H1 (cell line): ENCODE results near the gene XNDC1N. TPM values are rescaled to one million over a fixed set of nuclear protein-coding genes. Genes with fewer than 3 reads are reported as not detected.

Source experiments
- CTCF ChIA-PET: fragments of 300-600 bp; sonication (Branson Sonifier 250); formaldehyde crosslinking; loops from one replicate; lab custom pipeline; 2021; ENCODE audit not compliant: partially characterized antibody; lab: Charles Lee
- POLR2A ChIA-PET: fragments of 300-600 bp; sonication (Branson Sonifier 250); formaldehyde crosslinking; loops from one replicate; lab custom pipeline; 2021; ENCODE audit warnings: inconsistent platforms; ENCODE audit not compliant: partially characterized antibody; lab: Charles Lee
- DNase-seq, 2 experiments: peaks; one replicate each; pipeline versions ENCODE4 v3.0.0 to v3.0.0-alpha.2; 2010 to 2022; ENCODE audit warnings: low spot score in 2 of 2, low read depth in 1 of 2, mixed read lengths in 1 of 2
- FAIRE-seq: peaks from 2 replicates; lab custom pipeline; 2011; peaks lifted over from hg19 to GRCh38; lab: Jason Lieb, UNC
- H2AFZ ChIP-seq: 2 replicates; pipeline ENCODE4 v1.8.1; 2012; ENCODE audit warnings: low read length, inconsistent platforms
- H2AK5ac ChIP-seq: 2 replicates; pipeline ENCODE4 v1.6.1; 2013; ENCODE audit warnings: low read depth, low read length
- H2BK120ac ChIP-seq: replicated peaks from 2 replicates; pipeline ENCODE3; 2013; ENCODE audit warnings: low read depth, low read length, inconsistent platforms
- H2BK12ac ChIP-seq: 2 replicates; pipeline ENCODE4 v1.6.1; 2013; ENCODE audit warnings: low read depth, low read length
- H2BK15ac ChIP-seq: 2 replicates; pipeline ENCODE4 v1.6.1; 2013; ENCODE audit warnings: low read length
- H2BK20ac ChIP-seq: 2 replicates; pipeline ENCODE4 v1.6.1; 2013; ENCODE audit warnings: low read length
- H2BK5ac ChIP-seq: 2 replicates; pipeline ENCODE4 v1.6.1; 2013; ENCODE audit warnings: low read depth, low read length
- H3K14ac ChIP-seq: 2 replicates; pipeline ENCODE4 v1.6.1; 2013; ENCODE audit warnings: inconsistent platforms; ENCODE audit not compliant: insufficient read length
- H3K18ac ChIP-seq: 2 replicates; pipeline ENCODE4 v1.6.1; 2013; ENCODE audit warnings: low read length; ENCODE audit errors: extremely low read depth
- H3K23ac ChIP-seq: 2 replicates; pipeline ENCODE4 v1.6.1; 2013; ENCODE audit warnings: inconsistent platforms; ENCODE audit not compliant: insufficient read length
- H3K23me2 ChIP-seq: 2 replicates; pipeline ENCODE4 v1.6.1; 2013; ENCODE audit warnings: low read depth, low read length
- H3K27ac ChIP-seq: 2 replicates; pipeline ENCODE4 v1.6.1; 2011; ENCODE audit warnings: low read depth, low read length, inconsistent platforms
- H3K27me3 ChIP-seq, 4 experiments: replicated peaks in 1 of 4; 1 replicate in 1 of 4; 2 replicates in 3 of 4; pipeline versions ENCODE4 v1.6.1 to v1.8.1; 2011 to 2013; ENCODE audit warnings: low read length in 3 of 4, mild to moderate bottlenecking in 3 of 4, inconsistent platforms in 2 of 4, mixed read lengths in 2 of 4, moderate library complexity in 1 of 4; ENCODE audit not compliant: control insufficient read depth in 3 of 4, insufficient read depth in 3 of 4; ENCODE audit errors: extremely low read depth in 1 of 4
- H3K36me3 ChIP-seq, 4 experiments: 2 replicates each; pipeline versions ENCODE4 v1.6.1 to v1.8.1; 2011 to 2013; ENCODE audit warnings: mild to moderate bottlenecking in 4 of 4, low read length in 3 of 4, moderate library complexity in 2 of 4, control low read depth in 1 of 4, inconsistent platforms in 1 of 4; ENCODE audit not compliant: insufficient read depth in 4 of 4, control insufficient read depth in 2 of 4
- H3K4ac ChIP-seq: replicated peaks from 2 replicates; pipeline ENCODE3; 2013; ENCODE audit warnings: low read length, low read depth, mixed read lengths, inconsistent platforms; ENCODE audit not compliant: insufficient read length
- H3K4me1 ChIP-seq, 4 experiments: replicated peaks in 1 of 4; 1 replicate in 1 of 4; 2 replicates in 3 of 4; pipeline versions ENCODE4 v1.6.1 to v1.8.1; 2011 to 2013; ENCODE audit warnings: low read length in 3 of 4, inconsistent platforms in 2 of 4, mixed read lengths in 1 of 4; ENCODE audit not compliant: insufficient read depth in 4 of 4, control insufficient read depth in 3 of 4
- H3K4me2 ChIP-seq, 2 experiments: 2 replicates each; pipeline versions ENCODE4 v1.6.1 to v1.8.1; 2011 to 2013; ENCODE audit warnings: low read depth in 2 of 2, low read length in 2 of 2, control low read depth in 1 of 2, inconsistent platforms in 1 of 2, mild to moderate bottlenecking in 1 of 2; ENCODE audit not compliant: insufficient read depth in 1 of 2
- H3K4me3 ChIP-seq, 4 experiments: fragments of 200-600, 300-600 bp in 1 of 4; sonication (generic), shearing (Covaris generic), sonication (Bioruptor Twin) in 1 of 4; 2 replicates each; pipeline versions ENCODE4 v1.5.1 to v1.8.1; 2011 to 2016; ENCODE audit warnings: low read length in 4 of 4, low read depth in 3 of 4, control low read depth in 2 of 4, inconsistent platforms in 2 of 4, mild to moderate bottlenecking in 2 of 4, mixed read lengths in 1 of 4, moderate library complexity in 1 of 4; ENCODE audit not compliant: insufficient read depth in 2 of 4; ENCODE audit errors: extremely low read depth in 1 of 4
- H3K56ac ChIP-seq: replicated peaks from 2 replicates; pipeline ENCODE3; 2013; ENCODE audit warnings: low read depth, mild to moderate bottlenecking, mixed read lengths, low read length, inconsistent platforms; ENCODE audit not compliant: insufficient read length
- H3K79me1 ChIP-seq: 2 replicates; pipeline ENCODE4 v1.6.1; 2013; ENCODE audit warnings: low read depth, low read length, control low read depth
- H3K79me2 ChIP-seq, 2 experiments: 2 replicates each; pipeline versions ENCODE4 v1.6.1 to v1.8.1; 2012 to 2013; ENCODE audit warnings: low read length in 2 of 2, mild to moderate bottlenecking in 2 of 2, inconsistent platforms in 1 of 2; ENCODE audit not compliant: insufficient read depth in 2 of 2, control insufficient read depth in 1 of 2
- H3K9ac ChIP-seq, 4 experiments: replicated peaks in 1 of 4; 1 replicate in 1 of 4; 2 replicates in 3 of 4; pipeline versions ENCODE4 v1.6.1 to v1.8.1; 2011 to 2013; ENCODE audit warnings: low read depth in 3 of 4, low read length in 3 of 4, control low read depth in 2 of 4, mild to moderate bottlenecking in 2 of 4, moderate library complexity in 2 of 4, inconsistent platforms in 1 of 4; ENCODE audit errors: extremely low read depth in 1 of 4
- H3K9me3 ChIP-seq, 2 experiments: 2 replicates each; pipeline versions ENCODE4 v1.6.1 to v1.8.1; 2012 to 2013; ENCODE audit warnings: mild to moderate bottlenecking in 2 of 2, moderate library complexity in 2 of 2, control low read depth in 1 of 2, inconsistent platforms in 1 of 2, low read depth in 1 of 2, low read length in 1 of 2, mixed read lengths in 1 of 2; ENCODE audit not compliant: insufficient read depth in 2 of 2
- H4K20me1 ChIP-seq, 2 experiments: replicated peaks in 1 of 2; 2 replicates each; pipeline versions ENCODE3 to v1.8.1; 2011 to 2013; ENCODE audit warnings: inconsistent platforms in 2 of 2, low read length in 2 of 2, mild to moderate bottlenecking in 1 of 2; ENCODE audit not compliant: insufficient read depth in 2 of 2, control insufficient read depth in 1 of 2
- H4K5ac ChIP-seq: 2 replicates; pipeline ENCODE4 v1.6.1; 2013; ENCODE audit warnings: low read length, low read depth, mixed read lengths, inconsistent platforms; ENCODE audit not compliant: insufficient read length
- H4K8ac ChIP-seq: 2 replicates; pipeline ENCODE4 v1.8.0; 2013; ENCODE audit warnings: mild to moderate bottlenecking, moderate library complexity, low read length, inconsistent platforms; ENCODE audit not compliant: insufficient read depth; ENCODE audit errors: extremely low read depth
- H4K91ac ChIP-seq: replicated peaks from 2 replicates; pipeline ENCODE3; 2013; ENCODE audit warnings: low read length, mixed read lengths, inconsistent platforms; ENCODE audit not compliant: insufficient read length
- BCL11A ChIP-seq, 2 experiments: IDR thresholded peaks; one replicate each; pipeline ENCODE4 v1.6.1; 2011; ENCODE audit warnings: low read depth in 2 of 2, low read length in 2 of 2, mild to moderate bottlenecking in 2 of 2
- CHD1 ChIP-seq: IDR thresholded peaks from 2 replicates; pipeline ENCODE4 v1.6.1; 2012; ENCODE audit warnings: low read depth, low read length, improper control_type of control experiment
- FOSL1 ChIP-seq: IDR thresholded peaks from 2 replicates; pipeline ENCODE4 v1.6.1; 2011; ENCODE audit warnings: mild to moderate bottlenecking, low read depth, low read length, moderate library complexity; ENCODE audit not compliant: insufficient read depth
- POLR2A ChIP-seq, 2 experiments: IDR thresholded peaks; 1 replicate in 1 of 2; 2 replicates in 1 of 2; pipeline ENCODE4 v1.6.1; 2011; ENCODE audit warnings: low read depth in 2 of 2, low read length in 2 of 2, mild to moderate bottlenecking in 2 of 2; ENCODE audit errors: control extremely low read depth in 1 of 2
- RAD21 ChIP-seq, 2 experiments: IDR thresholded peaks in 1 of 2; conservative IDR thresholded peaks in 1 of 2; 2 replicates each; pipeline ENCODE4 v1.6.1; 2011; ENCODE audit warnings: low read depth in 2 of 2, low read length in 2 of 2, improper control_type of control experiment in 1 of 2, inconsistent platforms in 1 of 2, mild to moderate bottlenecking in 1 of 2, moderate library complexity in 1 of 2
- RFX5 ChIP-seq: IDR thresholded peaks from 2 replicates; pipeline ENCODE4 v1.6.1; 2011; ENCODE audit warnings: low read depth, low read length, improper control_type of control experiment, borderline replicate concordance
- RNF2 ChIP-seq: fragments of 200-900, 300-1000 bp; sonication (generic); IDR thresholded peaks from 2 replicates; pipeline ENCODE4 v1.7.1; 2016; ENCODE audit warnings: borderline replicate concordance, low read depth, mild to moderate bottlenecking, antibody characterized with exemption, low read length; ENCODE audit not compliant: poor library complexity, severe bottlenecking; ENCODE audit errors: missing control alignments
- SP1 ChIP-seq: IDR thresholded peaks from 2 replicates; pipeline ENCODE4 v1.6.1; 2011; ENCODE audit warnings: low read depth, low read length
- SRF ChIP-seq: IDR thresholded peaks from 2 replicates; pipeline ENCODE4 v1.6.1; 2011; ENCODE audit warnings: mild to moderate bottlenecking, low read depth, low read length, moderate library complexity
- TCF12 ChIP-seq: IDR thresholded peaks from 2 replicates; pipeline ENCODE4 v1.6.1; 2011; ENCODE audit warnings: low read depth, mild to moderate bottlenecking, low read length
- YY1 ChIP-seq: IDR thresholded peaks from 2 replicates; pipeline ENCODE4 v1.6.1; 2011; ENCODE audit warnings: low read depth, mild to moderate bottlenecking, low read length
- ZNF274 ChIP-seq: IDR thresholded peaks from 2 replicates; pipeline ENCODE4 v1.7.0; 2012; ENCODE audit warnings: low read length, borderline replicate concordance; ENCODE audit errors: extremely low read depth
- WGBS, 2 experiments: shearing (Covaris generic) in 1 of 2; methylation state at CpG; one replicate each; pipeline versions ENCODE4 v1.1.6 to v1.1.7; 2013 to 2015; ENCODE audit warnings: low lambda C conversion rate in 2 of 2, mixed read lengths in 2 of 2, inconsistent platforms in 1 of 2, low coverage in 1 of 2, missing lambda C conversion rate in 1 of 2; ENCODE audit not compliant: insufficient replicate concordance in 2 of 2, insufficient coverage in 1 of 2, insufficient read length in 1 of 2; ENCODE audit errors: extremely low coverage in 1 of 2, missing lambda C conversion rate in 1 of 2; 5-methylcytosine and 5-hydroxymethylcytosine counted together
- polyA plus RNA-seq, 7 experiments: library from polyadenylated mRNA; depleted of rRNA in 3 of 7; stranded (reverse) in 5 of 7; unstranded in 2 of 7; fragments of >200 nt in 5 of 7; fragments of 200-250 nt in 2 of 7; gene quantifications; 1 replicate in 5 of 7; 2 replicates in 1 of 7; 4 replicates in 1 of 7; pipeline versions ENCODE4 v1.2.1 to v1.2.3, GENCODE V29; 2011 to 2013; ENCODE audit warnings: missing spikeins in 2 of 7, mixed read lengths in 2 of 7
- total RNA-seq: library from RNA; stranded (reverse); fragmentation: NEBNext Ultra II Directional; extraction: Animal tissue kit (Norgen Biotek cat#: 25700); gene quantifications from 2 replicates; pipeline ENCODE4 v1.2.1, GENCODE V29; 2021
- TF ChIP-seq, protein P1 (sequence below): IDR thresholded peaks from 2 replicates; pipeline ENCODE4 v1.6.1; 2012; ENCODE audit warnings: inconsistent platforms

The XNDC1N gene
- total and polyA plus RNA-seq, 2 of the 8 experiments (the other 6 are each of a cell fraction or from before 2014, with no cell fraction given), result 5.8 to 7.5 TPM

DNA sequence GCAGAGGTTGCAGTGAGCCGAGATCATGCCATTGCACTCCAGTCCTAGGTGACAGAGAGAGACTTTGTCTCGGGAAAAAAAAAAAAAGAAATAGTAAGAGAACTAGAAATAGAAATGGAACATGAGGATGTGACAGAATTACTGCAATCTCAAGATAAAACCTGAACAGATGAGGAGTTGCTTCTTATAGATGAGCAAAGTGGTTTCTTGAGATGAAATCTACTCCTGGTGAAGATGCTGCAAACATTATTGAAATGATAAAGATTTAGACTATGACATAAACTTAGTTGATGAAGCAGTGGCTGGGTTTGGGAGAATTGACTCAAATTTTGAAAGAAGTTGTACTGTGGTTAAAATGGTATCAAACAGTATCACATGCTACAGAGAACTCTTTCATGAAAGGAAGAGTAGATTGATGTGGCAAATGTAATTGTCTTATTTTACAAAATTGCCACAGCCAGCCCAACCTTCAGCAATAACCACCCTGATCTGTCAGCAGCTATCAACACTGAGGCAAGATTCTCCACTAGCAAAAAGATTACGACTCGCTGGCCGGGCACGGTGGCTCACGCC lies 13.7 kb downstream of the XNDC1N start:
- no peak overlapping the region for H2BK20ac ChIP-seq
- ChIA-PET POLR2A (no interaction called here), CTCF (interaction anchor here (1.2 kb wide), 1 partner anchor 13 kb away, joined by 4 read pairs; no protein-coding TSS in a partner anchor)
- peaks cover 0 to 35% (median 21%) of the 10 kb centered on the region in 4 experiments; a peak in 6 of 8 replicates for H3K36me3 ChIP-seq
- no peak overlapping the region for H2AFZ ChIP-seq
- H3K23ac ChIP-seq, result no peak overlapping the region
- no peak overlapping the region for H3K18ac ChIP-seq
- no peak overlapping the region for H3K27ac ChIP-seq
- H3K4me1 ChIP-seq, result no peaks in the 10 kb centered on the region
- no peak overlapping the region for H2BK12ac ChIP-seq
- H3K79me1 ChIP-seq, result no peaks in the 10 kb centered on the region
- no peaks in the 10 kb centered on the region for H3K79me2 ChIP-seq
- 91% methylated on average over 6 of the region's 7 CpGs; no CpG with 5 or more reads in 1 of the 2 experiments for WGBS, 2 experiments
- H4K91ac ChIP-seq, result no peak overlapping the region
- H3K14ac ChIP-seq, result no peak overlapping the region
- H3K27me3 ChIP-seq, result no peaks in the 10 kb centered on the region
- H3K23me2 ChIP-seq, result no peaks in the 10 kb centered on the region; the same call in 1 of the 2 replicates
- H4K8ac ChIP-seq, result no peak overlapping the region
- H3K4me3 ChIP-seq, result no peak overlapping the region
- no peak overlapping the region for H2BK120ac ChIP-seq
- no peak overlapping the region for H2BK5ac ChIP-seq
- peaks cover 0 to 2% of the 10 kb centered on the region in 2 experiments for H4K20me1 ChIP-seq
- no peaks in the 10 kb centered on the region for H3K9me3 ChIP-seq
- no peak overlapping the region for H4K5ac ChIP-seq
- no peak for FAIRE-seq
- H2AK5ac ChIP-seq, result no peak overlapping the region
- H3K4ac ChIP-seq, result no peak overlapping the region
- no peak for DNase-seq
- H3K9ac ChIP-seq, result no peak overlapping the region
- H3K4me2 ChIP-seq, result no peak overlapping the region
- no peak overlapping the region for H2BK15ac ChIP-seq
- no peak overlapping the region for H3K56ac ChIP-seq
- no peak for TF ChIP-seq YY1
- TF ChIP-seq RNF2, result no peak
- no peak for TF ChIP-seq RAD21 (IDR thresholded peaks at IDR 0.05 in 1 of 2, conservative IDR thresholded peaks at IDR 0.05 in 1 of 2; ENCODE audit: low read depth in 2 of 2, low read length in 2 of 2)
- no peak for TF ChIP-seq SP1
- TF ChIP-seq, protein P1, sequence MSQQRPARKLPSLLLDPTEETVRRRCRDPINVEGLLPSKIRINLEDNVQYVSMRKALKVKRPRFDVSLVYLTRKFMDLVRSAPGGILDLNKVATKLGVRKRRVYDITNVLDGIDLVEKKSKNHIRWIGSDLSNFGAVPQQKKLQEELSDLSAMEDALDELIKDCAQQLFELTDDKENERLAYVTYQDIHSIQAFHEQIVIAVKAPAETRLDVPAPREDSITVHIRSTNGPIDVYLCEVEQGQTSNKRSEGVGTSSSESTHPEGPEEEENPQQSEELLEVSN, result no peak
- TF ChIP-seq POLR2A (IDR thresholded peaks at IDR 0.05; ENCODE audit: control extremely low read depth in 1 of 2, low read depth in 2 of 2, low read length in 2 of 2), result no peak
- TF ChIP-seq FOSL1, result no peak
- TF ChIP-seq CHD1, result no peak
- TF ChIP-seq SRF, result no peak
- no peak for TF ChIP-seq TCF12
- no peak for TF ChIP-seq ZNF274
- TF ChIP-seq BCL11A (IDR thresholded peaks at IDR 0.05; ENCODE audit: low read depth in 2 of 2, low read length in 2 of 2), result no peak
- no peak for TF ChIP-seq RFX5
